ENCODE measurements around the gene UBR3.
"Not testable (repeated sequence)": the region's sequence is repeated elsewhere in the genome, so short reads cannot be mapped to it uniquely, and the experiment has no call there.

UBR3 gene

DNA sequence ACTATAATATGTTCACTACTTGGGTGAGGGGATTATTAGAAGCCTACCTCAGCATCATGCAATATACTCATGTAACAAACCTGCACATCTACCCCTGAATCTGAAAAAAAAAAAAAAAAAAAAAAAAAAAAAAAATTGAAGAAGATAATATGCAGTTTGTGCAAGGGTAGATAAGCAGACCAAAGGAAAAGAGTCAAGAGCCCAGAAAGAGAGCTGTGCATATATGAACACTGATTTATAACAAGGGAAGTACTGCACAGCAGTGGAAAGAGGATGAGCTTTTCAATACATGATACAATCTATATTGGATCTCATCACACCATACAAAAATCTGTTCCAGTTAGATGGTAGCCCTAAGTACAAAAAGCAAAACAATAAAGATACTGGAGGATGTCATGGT is 268.1 kb downstream of the UBR3 start:
- DNase-seq (ENCODE audit: low read depth in 2 of 2): no peak

DNA sequence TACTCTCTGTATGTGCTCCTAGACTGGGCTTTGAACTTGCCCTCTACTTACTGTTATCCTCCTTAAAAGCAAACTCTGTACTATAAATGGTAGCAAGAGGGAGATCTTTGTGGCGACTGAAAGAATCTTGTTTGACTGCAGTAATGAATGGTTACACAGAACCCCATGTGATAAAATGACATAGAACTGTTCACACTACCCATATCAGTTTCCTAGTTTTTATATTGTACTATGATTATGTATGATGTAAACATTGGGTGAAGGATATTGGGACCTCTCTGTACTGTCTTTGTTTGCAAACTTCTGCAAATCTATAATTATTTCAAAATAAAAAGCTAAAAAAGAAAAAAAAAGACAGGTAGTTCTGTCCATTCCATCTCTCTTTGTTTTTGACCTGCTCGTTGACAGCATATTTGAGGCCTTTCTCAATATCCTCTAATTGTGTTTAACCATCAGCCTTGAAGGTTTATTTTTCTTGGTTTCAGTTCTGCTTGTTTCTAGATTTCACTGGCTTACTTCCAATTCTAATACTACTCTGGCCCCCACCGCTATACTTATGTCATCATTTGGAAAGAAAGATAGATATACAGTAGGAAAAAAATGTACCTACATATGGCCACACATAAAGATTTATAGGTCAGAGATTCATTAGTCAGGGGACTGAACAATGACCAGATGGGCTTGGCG is 271.5 kb downstream of the UBR3 start:
- no peak for DNase-seq (ENCODE audit: low read depth in 2 of 2)

DNA sequence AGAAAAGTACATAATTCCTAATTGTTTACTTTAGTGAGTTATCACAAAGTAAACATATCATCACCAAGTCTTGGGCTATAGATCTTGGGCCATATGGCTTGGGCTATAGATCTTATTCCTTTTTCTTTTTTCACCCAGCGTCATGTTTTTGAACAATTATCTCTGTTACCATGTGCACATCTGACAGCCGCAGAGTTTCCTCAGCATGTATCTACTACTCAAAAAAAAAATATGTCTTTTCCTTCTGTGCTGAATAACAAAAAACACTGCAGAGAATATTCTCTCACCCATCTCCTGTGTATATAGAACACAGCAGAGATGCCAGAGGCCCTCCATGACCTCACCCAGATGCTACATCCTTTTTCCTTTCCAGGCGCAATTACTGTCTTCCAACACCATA is 274.5 kb downstream of the UBR3 start:
- DNase-seq (ENCODE audit: low read depth in 2 of 2): no peak

- DNase-seq (ENCODE audit: low read depth in 2 of 2): no peak
Observed at GRCh38 chr2:170106102-170106840, 279.0 kb downstream of the UBR3 start.

DNA sequence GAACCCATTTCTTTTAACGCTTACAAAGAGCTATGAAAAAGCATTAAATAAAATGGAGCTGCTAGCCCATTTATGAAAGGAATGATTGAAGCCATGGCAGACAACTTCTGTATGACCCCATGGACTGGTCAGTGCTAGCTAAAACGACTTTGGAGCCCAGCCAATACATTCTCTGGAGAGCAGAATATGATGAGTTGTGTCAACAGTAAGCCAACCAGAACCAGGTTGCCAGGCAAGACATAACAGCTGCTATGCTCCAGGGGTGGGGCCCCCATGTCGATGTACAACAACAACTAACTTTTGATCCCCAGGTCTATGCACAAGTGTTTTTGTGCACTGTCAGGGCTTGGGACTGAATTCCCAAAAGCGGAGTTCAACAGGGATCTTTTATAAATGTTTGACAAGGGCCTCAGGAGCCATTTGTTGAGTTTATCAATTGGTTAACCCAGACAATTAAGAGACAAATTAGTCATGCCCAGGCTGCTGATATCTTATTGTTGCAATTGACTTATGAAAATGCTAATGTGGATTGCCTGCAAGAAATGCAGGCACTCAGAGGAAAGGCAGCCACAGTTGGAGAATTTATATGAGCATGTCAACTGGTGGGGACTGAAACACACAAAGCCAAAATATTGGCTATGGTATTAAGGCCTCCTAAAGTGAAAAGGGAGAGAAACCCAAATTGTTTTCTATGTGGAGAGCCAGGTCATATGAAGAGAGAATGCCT is 286.1 kb downstream of the UBR3 start:
- DNase-seq (ENCODE audit: low read depth in 2 of 2): no peak

DNA sequence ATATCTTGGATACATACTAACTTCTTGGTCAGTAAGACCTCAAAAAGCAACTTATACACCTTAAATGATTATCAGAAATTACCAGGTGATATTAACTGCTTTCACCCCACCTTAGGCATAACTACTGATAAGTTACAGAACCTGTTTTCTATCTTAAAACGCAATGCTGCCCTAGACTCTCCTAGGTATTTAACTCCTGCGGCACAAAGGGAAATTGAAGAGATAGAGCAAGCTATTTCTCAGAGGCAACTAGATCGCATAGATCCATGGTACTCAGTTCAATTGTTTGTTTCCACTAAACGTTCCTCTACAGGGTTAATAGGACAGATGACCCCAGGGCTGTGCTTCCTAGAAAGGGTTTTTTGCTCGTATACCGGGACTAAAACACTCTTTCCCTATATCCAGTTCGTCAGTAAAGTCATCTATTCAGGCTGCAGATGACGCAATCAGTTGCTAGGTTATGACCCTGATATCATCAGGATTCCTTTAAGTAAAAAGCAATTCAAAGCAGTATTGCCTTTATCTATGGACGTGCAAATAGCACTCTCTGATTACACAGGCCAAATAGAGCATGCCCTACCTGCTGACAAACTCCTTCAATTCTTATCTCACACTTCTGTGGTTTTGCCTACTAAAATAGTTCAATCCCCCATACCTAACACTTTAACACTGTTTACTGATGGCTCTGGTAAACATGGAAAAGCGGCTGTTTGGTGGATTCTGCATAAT is 288.4 kb downstream of the UBR3 start:
- no peak for DNase-seq (ENCODE audit: low read depth in 2 of 2)

GRCh38 chr2:170118641-170119040 is 291.4 kb downstream of the UBR3 start:
- no peak for DNase-seq (ENCODE audit: low read depth in 2 of 2)

DNA sequence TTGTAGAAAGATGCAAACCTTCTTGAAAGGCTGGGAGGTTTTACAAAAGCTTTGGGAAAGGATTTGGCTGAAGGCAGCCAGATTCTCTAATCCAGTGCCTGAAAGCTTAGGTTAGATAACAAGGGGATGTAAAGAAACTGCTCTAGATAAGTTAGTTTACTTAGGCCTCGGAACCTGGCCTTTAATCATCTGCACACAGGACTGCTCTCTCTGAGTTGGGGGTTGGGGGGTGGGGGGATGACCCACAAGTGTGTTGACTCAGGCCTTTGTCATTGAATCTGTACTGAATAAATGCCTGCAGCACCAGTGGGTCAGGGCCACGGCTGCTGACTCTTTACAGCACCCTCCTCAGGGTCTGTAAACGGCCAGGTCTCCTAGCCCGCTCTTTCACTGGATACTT is 292.1 kb downstream of the UBR3 start:
- DNase-seq (ENCODE audit: low read depth in 2 of 2): not testable (repeated sequence)

GRCh38 chr2:170121689-170122088 is 294.4 kb downstream of the UBR3 start:
- DNase-seq (ENCODE audit: low read depth in 2 of 2): no peak

- DNase-seq (ENCODE audit: low read depth in 2 of 2): no peak
Observed at GRCh38 chr2:170122883-170123547, 295.8 kb downstream of the UBR3 start.

- no peak for DNase-seq (ENCODE audit: low read depth in 2 of 2)
Observed at GRCh38 chr2:170123593-170123992, 296.3 kb downstream of the UBR3 start.

- not testable (repeated sequence) for DNase-seq (ENCODE audit: low read depth in 2 of 2)
Observed at GRCh38 chr2:170126138-170126728, 299.0 kb downstream of the UBR3 start.
